IMR-90 (cell line): ENCODE measurements around the gene DIP2C.

Source experiments
- CTCF ChIP-seq: conservative IDR thresholded peaks from 2 replicates; pipeline ENCODE4 v1.5.1; 2012; ENCODE audit warnings: mild to moderate bottlenecking, low read depth, low read length, improper control_type of control experiment
- POLR2A ChIP-seq: IDR thresholded peaks from 2 replicates; pipeline ENCODE4 v1.6.1; 2012; ENCODE audit warnings: mild to moderate bottlenecking, low read depth, low read length
- SMC3 ChIP-seq: fragments of 150-350 bp; IDR thresholded peaks from 2 replicates; pipeline ENCODE4 v1.6.1; 2016; ENCODE audit warnings: low read depth, mild to moderate bottlenecking, antibody characterized with exemption, low read length, moderate library complexity

DNA sequence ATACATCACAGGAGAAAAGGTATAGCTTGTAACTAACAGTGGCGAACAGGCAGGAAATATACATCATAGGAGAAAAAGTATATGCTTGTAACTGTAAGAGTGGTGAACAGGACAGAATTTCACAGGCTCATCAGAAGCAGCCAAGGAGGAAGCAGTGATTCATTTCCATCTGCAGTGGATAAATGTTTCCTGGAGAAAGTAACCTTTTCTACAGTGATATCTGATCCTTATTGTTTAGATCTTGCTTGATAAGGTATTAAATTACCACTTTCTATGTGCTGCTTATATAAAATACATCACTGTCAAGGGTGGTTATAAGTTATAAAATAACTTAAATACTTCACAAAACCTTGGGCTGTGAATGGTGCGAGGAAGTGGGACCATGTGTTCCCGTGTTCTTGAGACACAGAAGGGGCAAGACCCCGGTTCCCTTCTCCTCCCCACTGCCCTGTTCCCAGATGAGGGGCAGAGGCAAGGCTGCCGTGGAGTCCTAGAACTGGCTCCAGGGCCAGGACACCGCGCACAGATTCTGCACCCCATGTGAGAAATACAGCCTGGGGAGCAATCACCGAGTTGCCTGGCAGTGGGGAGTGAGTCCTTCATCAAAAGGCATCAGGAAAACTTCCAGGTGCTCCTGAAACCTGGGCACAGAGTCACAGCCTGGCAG lies 135.2 kb downstream of the DIP2C start:
- TF ChIP-seq POLR2A: no peak
- TF ChIP-seq SMC3: no peak
- no peak for TF ChIP-seq CTCF
